Measurements from ENCODE around the gene F10.

F10 gene

GRCh38 chr13:113115363-113116205 is 7.0 kb upstream of the F10 start:
- DNase-seq (ENCODE audit: low read depth in 1 of 2, low spot score in 1 of 2) = no peak

- DNase-seq (ENCODE audit: low read depth in 1 of 2, low spot score in 1 of 2) = no peak
Observed at GRCh38 chr13:113116206-113116800, 6.3 kb upstream of the F10 start.

GRCh38 chr13:113116871-113117271 is 5.7 kb upstream of the F10 start:
- no peak for DNase-seq (ENCODE audit: low read depth in 1 of 2, low spot score in 1 of 2)

- no peak for DNase-seq (ENCODE audit: low read depth in 1 of 2, low spot score in 1 of 2)
Observed at GRCh38 chr13:113117335-113117872, 5.2 kb upstream of the F10 start.

GRCh38 chr13:113117911-113118260 is 4.7 kb upstream of the F10 start:
- DNase-seq (ENCODE audit: low read depth in 1 of 2, low spot score in 1 of 2) = no peak

- no peak for DNase-seq (ENCODE audit: low read depth in 1 of 2, low spot score in 1 of 2)
Observed at GRCh38 chr13:113118261-113119021, 4.2 kb upstream of the F10 start.

- no peak for DNase-seq (ENCODE audit: low read depth in 1 of 2, low spot score in 1 of 2)
Observed at GRCh38 chr13:113119166-113119821, 3.3 kb upstream of the F10 start.

GRCh38 chr13:113119822-113120189 is 2.8 kb upstream of the F10 start:
- no peak for DNase-seq (ENCODE audit: low read depth in 1 of 2, low spot score in 1 of 2)

GRCh38 chr13:113120300-113121182 is 2.1 kb upstream of the F10 start:
- no peak for DNase-seq (ENCODE audit: low read depth in 1 of 2, low spot score in 1 of 2)

GRCh38 chr13:113121183-113121927 is 1.2 kb upstream of the F10 start:
- no peak for DNase-seq (ENCODE audit: low read depth in 1 of 2, low spot score in 1 of 2)

GRCh38 chr13:113121928-113122471 is 599 bp upstream of the F10 start:
- no peak for DNase-seq (ENCODE audit: low read depth in 1 of 2, low spot score in 1 of 2)

- DNase-seq (ENCODE audit: low read depth in 1 of 2, low spot score in 1 of 2) = no peak
Observed at GRCh38 chr13:113123226-113124201, 915 bp downstream of the F10 start.

GRCh38 chr13:113124211-113124970 is 1.8 kb downstream of the F10 start:
- no peak for DNase-seq (ENCODE audit: low read depth in 1 of 2, low spot score in 1 of 2)

- DNase-seq (ENCODE audit: low read depth in 1 of 2, low spot score in 1 of 2) = no peak
Observed at GRCh38 chr13:113125506-113126264, 3.1 kb downstream of the F10 start.

- DNase-seq (ENCODE audit: low read depth in 1 of 2, low spot score in 1 of 2) = no peak
Observed at GRCh38 chr13:113126265-113127150, 3.9 kb downstream of the F10 start.

- DNase-seq (ENCODE audit: low read depth in 1 of 2, low spot score in 1 of 2) = no peak
Observed at GRCh38 chr13:113129480-113129879, 6.9 kb downstream of the F10 start.

Measured in activated CD4-positive, alpha-beta T cell treated with anti-CD3 and anti-CD28 coated beads, Interleukin-2, amount 50 U/mL, for 24 hours (primary cell).